GM19438 (cell line): ENCODE data around the gene GPS1.

Source experiments
- ATAC-seq: cut with Tn5 transposase; IDR thresholded peaks from one replicate; pipeline ENCODE4 v1.9.1; 2021; ENCODE audit warnings: low read depth; ENCODE audit not compliant: unreplicated experiment

The GPS1 gene

DNA sequence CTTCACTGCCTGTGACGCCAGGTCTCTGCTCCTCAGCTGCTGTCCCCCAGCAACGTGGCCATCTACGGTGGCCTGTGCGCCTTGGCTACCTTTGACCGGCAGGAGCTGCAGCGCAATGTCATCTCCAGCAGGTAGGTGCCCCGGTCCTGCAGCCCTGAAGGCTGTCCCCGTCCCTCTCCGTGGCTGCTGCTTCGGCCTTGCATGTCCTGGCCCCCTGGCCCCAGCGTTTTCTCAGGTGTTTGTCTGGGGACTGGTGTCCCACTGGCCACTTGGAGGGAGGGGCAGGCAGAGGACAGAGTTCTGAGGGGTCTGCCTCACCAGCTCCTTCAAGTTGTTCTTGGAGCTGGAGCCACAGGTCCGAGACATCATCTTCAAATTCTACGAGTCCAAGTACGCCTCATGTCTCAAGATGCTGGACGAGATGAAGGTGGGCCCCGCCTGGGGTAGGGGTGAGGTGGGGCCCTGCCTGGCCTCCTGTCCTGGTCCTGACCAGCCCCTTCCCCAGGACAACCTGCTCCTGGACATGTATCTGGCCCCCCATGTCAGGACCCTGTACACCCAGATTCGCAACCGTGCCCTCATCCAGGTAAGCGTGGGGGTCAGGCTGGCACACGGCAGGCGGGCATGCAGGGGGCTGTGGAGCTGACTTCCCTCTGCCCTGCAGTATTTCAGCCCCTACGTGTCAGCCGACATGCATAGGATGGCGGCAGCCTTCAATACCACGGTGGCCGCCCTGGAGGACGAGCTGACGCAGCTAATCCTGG is 4.4 kb downstream of the GPS1 start:
- ATAC-seq = no peak

DNA sequence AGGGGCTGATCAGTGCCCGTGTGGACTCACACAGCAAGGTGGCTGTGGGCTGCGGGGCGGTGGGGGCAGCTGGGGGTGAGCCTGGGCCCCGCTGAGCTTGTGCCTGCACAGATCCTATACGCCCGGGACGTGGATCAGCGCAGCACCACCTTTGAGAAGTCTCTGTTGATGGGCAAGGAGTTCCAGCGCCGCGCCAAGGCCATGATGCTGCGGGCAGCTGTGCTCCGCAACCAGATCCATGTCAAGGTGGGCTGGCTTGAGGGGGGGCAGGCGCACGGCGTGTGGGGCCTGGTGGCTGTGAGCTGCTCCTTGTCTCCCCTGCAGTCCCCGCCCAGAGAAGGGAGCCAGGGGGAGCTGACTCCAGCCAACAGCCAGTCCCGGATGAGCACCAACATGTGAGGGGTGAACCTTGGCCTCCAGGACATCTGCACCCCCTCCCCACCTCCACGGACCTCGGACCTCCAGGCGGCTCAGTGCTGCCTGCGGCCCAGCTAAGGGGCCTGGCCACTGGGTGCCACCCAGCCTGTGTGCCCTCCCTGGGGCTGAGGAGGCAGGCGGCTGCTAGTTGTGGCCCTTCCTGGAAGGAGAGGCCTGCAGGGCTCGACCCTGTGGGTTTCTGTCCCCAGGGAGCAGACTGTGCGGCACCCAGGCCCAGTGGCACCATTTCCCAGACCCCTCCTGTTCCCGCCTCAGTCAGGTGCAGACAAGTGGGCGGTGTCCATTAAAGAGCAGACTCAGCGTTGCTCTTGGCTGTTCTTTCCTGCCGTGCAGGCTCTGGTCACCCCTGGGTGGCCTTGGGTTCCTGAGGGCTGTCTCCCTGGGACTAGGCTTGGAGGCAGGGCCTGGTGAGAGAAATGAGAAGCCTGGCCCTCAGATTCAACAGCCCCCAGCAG is 5.3 kb downstream of the GPS1 start:
- ATAC-seq = no peak

DNA sequence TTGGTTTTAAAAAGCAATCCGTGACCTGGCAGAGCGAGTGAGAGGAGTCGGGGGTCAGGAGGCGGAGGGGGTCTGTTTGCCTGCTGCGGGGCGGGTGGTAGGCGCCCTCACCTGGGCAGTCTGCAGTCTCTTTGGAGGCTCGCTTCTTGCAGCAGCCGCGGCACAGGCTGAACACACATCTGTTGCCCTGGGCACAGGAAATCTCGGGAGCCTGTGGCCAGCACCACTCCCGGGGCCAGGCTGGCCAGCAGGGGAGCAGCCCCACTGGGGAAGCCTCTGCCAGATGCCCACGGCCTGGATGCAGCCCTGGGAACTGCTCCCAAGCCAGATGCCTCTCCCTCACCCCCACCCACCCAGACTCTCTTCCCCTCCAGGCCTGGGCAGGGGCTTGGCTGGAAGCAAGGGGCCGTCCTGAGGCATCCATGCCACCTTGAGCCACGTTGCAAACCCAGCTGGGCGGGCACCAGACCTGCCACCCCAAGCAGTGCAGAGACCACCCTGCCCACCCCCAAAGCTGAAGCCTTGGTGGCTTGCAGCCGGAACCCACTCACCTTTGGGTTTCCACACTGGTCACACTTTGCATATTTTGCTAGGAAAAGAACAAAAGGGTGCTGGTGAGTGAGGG is 6.6 kb downstream of the GPS1 start:
- ATAC-seq = no peak

DNA sequence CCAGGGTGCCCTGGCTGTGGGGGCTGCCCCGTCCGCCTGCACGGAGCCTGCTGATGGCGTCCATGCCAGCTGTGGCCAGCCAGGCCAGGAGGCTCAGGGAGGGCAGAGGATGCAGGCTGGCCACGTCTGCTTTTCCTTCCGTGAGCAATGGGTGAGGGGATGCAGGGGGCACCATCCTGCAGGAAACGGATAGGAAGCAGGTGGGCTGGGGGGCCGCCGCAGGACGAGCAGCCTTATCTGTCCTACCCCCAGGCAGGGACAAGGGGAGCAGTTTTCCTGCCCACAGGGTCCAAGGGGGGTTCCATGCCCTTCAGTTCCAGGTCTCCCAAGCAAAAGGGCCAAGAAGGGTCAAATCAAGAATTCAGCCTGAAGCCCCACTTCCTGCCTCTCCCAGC is 7.2 kb downstream of the GPS1 start:
- no peak for ATAC-seq

DNA sequence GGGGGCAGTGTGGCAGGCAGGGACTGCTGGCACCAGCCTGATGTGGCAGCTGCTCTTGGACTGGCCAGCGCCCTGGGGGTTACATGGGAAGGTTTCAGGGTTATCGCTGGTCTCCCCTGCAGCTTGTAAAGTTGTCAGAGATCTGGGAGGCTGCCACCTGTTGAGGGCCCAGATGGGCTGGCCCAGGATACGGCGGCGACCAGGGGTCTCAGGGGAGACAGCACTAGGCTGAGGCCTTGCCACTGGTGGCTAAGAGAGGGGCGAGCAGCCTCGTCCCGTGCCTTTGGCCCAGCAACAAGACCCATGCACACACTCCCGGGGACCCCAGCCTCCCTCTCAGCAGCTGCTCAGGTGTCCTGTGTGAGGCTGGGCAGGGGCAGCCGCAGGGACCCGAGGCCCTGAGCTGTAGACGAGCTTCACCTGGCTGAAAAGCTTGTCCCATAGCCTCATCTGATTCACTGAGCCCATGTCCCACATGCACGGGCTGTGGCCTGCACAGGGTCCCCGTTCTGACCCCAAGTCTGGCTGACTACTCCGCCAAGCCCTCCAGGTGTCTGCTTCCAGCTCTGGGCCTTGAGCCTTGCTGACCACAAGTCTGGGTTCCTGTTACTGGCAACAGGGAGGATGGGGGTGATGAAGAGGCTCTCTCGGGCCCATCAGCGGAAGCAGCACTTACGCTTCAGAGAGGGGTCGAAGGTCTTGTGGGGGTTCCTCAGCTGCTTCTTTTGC is 7.7 kb downstream of the GPS1 start:
- no peak for ATAC-seq

DNA sequence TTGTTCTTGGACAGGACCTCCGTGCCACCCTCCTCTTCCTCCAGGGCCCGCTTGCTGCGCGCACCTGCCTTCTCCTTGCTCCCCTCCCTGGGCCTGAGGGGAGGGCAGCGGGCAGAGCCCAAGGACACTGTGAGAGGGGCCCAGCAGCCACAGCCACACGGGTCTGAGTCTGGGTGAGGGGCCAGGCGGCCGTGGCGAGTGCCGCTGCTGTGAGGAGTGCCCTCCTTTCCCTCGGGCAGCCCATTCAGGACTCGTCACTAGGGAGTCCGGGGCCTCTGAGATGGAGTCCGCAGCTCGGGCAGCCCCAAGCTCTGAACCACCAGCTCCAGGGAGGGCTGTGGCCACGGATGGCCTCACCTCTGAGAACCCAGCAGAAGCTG is 8.3 kb downstream of the GPS1 start:
- no peak for ATAC-seq

DNA sequence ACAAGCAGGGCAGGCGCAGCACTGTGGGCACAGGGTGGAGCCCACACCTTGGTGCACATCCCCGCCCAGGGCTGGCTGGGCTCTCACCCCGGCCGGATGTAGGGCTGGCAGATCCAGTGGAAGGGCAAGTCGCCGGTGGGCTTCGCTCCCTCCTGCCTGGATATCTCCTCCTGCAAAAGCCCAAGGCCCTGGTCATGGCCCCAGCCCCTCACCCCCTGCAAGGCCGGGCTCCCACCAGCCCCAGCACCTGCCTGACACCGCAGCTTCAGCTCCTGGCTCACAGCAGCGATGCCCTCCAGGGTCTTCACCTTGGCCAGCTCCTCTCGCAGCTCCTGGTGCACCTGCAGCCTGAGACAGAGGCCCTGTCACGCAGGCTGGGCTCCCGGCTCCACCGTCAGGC is 8.9 kb downstream of the GPS1 start:
- no peak for ATAC-seq

DNA sequence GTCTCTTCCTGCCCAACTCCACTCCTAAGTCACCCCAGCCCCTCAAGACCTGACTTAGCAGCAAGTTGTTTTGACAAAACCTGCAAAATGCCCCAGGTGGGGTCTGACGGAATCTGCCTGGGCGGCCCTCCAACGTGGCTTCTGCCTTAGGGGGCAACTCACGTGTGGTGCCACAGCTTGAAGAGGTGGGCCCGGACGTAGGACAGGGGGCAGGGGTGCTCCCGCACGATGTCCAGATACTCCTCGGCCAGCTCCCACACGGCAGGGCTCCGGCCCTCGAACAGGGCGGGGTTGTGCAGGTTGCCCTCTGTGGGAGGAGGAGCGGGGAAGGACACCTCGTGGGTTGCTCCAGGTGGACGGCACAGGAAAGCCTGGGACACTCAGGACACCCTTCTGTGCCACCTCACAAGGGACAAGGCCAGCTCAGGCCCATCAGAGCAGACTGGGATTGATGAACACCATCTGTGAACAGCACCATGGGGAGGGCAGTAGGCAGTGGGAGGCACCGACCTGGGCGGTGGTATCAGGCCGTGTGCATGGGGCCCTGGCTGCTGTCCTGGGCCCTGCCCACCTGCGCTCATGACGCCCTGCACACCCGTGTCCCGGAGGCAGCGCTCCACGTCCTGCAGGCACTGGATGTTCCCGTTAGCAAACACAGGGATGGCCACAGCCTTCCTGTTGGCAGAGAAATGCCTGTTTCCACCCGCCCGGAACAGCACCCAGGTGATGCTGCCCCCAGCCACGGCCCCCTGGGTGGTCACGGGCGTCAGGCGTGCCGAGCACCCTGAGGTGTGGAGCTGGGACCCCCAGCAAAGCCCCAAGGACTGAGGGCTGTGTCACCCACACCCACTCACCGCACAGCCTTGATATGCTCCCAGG is 9.6 kb downstream of the GPS1 start:
- ATAC-seq = no peak

DNA sequence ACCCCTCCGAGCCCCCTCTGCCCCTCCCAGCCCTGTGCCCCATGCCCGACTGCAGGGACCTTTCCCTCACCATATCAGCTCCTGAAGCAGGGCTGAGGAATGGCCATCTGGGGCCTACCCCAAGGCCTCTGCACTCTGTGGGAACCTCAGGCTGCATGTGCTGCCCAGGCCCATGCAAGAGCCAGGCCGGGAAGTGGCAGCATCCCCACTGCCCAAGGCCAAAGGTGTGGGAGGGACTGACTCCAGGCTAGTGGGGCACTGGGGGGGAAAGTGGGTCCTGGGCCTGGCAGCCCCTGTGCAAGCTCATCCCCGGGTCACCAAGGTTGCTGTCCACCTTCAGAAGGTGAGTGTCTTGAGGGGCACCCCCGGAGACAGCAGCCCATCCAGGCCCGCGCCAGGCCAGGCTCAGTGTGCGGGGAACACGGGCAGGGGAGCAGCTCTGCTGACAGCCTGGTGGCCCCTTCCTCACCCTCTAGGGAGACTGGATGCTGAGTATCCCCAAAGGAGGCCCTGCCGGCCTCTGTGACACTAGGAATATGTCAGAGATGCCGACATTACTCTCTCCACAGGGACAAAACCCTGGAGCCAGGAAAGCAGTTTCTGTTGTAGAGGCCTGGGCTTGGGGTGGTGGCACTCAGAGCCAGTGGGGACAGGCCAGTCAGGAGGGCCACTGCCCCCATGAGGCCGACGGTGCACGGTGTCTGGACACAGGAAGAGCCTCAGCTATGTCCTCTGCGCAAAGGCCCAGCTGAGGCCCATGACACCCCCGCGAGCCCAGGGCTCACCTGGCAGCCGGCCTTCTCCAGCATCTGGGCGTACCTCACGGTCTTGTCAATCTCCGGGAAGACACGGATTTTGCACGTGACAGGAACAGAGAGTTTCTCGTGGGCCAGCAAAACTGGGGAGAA is 10.6 kb downstream of the GPS1 start:
- ATAC-seq = no peak

DNA sequence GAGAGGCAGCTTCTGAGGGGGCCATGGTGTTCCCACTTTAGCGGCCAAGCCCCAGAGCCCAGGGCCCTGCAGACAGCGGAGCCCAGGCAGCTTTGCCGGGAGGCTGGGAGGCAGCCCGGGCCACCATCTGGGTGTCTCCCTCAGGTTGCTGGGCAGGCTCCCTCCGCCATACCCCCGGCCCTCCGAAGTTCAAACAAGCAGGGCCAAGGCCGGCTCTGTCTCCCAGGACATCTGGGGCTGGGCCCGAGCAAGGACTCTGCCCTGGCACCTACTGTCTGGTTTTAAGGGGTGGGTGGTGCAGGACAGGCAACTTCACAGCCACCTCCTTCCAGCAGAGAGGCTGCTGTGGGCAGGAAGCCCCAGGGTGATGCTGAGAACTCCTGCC is 11.3 kb downstream of the GPS1 start:
- no peak for ATAC-seq

DNA sequence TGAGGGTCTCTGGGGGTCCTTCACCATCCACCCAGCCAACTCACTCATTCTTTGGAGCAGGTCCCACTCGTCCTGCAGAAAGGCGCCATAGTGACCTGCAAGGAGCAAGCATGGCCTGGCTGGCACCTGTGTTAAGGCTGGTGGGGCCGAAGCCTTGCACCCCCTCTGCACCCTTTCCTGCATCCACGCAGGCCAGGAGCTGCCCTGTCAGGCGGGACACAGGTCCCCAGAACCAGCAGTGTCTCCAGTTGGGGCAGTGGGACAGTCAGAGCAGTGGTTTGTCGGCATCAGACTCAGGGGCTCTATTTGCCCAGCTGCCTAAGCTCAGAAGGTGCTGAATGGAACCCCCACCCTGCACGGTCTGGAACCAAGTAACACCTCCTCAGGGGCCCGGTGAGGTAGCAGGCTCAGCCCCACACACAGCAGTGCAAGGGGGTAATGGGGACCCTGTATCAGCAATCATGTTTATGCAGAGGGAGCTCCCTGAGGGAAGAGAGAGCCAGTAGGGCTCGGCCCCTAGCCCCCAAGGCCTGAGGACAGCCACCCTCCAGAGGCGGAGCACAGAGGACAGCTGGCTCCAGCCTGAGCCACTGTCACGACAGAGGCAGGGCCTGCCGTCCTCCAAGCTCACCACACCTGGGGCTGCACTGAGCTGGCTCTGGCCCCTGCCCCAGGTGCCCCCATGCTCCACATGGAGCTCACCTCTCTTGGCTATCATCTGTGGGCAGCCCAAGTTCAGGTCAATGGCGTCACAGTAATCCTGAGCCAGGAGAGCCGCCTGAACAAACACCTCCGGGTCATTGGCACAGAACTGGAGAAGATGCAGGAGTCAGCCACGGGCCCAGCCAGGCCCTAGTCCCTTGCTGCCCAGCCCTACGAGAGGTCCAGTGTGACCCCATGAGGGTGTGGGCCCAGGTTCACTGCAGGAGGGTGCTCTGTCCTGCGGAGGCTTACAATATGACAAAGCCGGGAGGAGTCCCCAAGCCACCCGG is 12.0 kb downstream of the GPS1 start:
- no peak for ATAC-seq

DNA sequence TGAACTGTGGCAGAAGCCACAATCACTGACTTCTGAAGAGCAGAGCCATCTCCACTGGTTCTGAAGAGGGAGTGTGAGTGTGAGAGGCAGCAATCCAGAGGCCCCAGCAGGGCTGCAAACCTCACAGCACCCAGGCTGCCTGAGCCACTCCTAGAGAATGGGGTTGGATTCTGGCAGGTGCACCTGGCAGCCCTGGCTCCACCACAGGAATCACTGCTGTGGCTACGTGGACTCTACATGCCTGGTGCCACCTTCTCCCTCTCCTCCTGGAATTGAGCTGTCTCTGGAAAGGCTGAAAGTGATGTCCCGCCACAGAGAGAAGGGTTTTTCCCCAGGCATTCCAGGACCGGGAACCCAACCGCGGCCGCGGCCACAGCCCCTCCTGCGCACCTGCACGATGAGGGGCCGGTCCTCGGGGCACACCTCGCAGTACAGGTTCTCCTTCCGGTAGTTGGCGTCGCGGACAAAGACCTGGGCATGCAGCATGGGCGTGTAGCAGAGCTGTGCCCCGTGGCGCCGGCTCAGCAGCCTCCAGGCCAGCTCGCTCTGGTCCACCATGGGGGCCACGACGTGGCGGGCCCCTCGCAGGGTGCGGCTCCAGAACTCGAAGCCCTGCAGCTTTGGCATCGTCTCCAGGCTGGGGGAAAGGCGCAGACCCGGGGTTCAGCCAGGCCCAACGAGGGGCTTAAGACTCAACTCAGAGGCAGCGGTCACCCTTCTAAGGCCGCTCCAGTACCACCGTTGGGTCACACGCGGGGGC is 12.9 kb downstream of the GPS1 start:
- ATAC-seq = no peak

DNA sequence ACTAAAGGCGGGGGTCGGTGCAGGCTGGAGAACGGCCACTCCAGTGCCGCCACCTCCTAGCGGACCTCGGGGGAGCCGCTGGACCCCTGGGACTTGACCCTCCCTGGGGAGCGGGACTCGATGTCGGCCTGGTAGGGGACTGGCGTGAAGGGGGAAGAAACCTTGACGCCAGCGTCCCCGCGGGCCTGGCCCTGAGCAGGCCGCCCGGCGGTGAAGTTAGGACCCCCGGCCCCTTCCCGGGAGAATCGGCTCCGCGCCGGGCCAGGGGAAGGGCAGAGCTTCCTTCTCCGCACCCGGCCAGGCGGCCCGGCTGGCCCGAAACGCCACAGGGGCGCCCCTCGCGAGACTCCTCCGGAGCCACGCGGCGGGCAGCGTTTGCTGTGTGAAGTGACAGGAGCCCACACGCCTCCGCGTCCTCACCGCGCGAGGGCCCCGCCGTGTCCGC is 13.5 kb downstream of the GPS1 start:
- peak; percentile 34 for ATAC-seq

DNA sequence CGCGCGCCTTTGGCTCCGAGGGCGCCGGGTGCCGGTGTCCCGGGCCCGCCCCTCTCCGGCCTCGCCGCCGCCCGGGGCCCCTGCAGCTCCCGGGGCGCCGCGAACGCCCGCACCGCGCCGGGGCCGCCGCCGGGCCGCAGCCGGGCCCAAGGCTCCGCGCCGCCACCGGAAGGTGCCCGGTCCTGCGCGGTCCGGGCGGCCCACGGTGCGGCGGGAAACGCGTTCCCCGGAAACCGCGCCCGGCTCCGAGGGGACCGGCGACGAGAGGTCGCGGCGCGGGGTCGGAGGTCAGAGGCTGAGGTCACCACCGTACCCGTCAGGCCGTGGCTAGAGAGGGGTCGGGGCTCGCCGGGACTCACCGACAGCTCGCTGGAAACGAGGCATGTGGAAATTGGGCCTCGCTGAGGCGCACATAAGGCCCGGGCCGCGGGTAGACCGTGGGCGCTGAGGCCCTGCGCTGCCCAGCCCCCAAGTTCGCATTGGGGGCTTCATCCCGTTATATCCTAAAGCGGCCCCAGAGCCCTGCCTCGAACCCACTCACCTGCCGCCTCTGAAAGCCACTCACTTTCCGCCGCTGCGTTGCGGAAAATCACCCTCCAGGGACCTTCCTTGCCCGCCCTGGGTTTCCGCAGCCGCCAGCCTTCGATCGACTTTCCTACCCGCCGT is 14.1 kb downstream of the GPS1 start, which contains the start of gene DUS1L:
TSS of gene DUS1L (minus strand) at position 167 of the 666 bp plus-strand sequence. CDS start 745 bp downstream, outside the sequence.
- ATAC-seq = peak; percentile 57

DNA sequence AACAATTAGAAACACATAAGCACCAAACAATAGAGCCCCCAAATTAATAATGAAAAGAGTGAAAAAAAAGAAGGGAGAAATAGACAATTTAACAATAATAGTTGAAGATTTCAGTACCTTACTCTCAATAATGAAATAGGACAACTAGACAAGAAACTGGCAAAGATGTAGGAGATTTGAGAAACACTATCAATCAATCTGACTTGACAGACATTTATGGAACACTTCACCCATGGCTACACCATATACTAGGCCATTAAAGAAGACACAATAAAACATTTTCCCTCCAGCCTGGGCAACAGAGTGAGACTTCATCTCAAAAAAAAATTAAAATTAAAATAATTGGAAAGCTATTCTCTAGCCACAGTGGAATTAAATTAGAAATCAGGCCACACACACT is 18.9 kb downstream of the GPS1 start:
- no peak for ATAC-seq

DNA sequence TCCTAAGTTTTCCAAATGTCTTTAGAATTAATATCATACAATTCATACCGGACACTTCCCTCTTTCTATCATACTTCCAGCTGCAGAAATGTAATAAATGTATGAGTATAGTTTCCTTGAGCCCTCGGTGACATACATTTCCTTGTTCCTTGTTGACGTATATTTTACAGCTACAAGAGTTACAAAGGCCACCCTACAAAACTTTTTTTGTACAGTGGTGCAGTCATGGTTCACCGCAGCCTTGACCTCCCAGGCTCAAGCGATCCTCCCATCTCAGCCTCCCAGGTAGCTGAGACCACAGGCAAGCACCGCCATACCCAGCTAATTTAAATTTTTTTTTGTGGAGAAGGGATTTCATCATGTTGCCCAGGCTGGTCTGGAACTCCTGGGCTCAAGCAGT is 21.1 kb downstream of the GPS1 start:
- no peak for ATAC-seq
